Measurements from ENCODE around the gene CHD2.

The CHD2 gene

DNA sequence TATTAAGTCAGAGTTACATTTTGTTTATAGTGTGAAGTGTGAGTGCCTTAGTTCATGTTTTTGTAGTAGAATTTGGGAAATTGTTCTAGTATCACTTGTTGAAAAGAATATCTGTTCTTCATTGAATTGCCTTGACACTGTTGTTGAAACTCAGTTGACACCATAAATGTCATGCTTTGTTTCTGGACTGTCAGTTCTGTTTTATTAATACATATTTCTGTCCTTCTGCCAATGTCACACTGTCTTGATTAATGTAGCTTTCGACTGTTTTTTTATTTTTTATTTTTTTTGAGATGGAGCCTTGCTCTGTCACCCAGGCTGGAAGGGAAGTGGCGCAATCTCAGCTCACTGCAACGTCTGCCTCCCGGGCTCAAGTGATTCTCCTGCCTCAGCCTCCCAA, 59.1 kb downstream of the CHD2 start:
- no peak for DNase-seq

DNA sequence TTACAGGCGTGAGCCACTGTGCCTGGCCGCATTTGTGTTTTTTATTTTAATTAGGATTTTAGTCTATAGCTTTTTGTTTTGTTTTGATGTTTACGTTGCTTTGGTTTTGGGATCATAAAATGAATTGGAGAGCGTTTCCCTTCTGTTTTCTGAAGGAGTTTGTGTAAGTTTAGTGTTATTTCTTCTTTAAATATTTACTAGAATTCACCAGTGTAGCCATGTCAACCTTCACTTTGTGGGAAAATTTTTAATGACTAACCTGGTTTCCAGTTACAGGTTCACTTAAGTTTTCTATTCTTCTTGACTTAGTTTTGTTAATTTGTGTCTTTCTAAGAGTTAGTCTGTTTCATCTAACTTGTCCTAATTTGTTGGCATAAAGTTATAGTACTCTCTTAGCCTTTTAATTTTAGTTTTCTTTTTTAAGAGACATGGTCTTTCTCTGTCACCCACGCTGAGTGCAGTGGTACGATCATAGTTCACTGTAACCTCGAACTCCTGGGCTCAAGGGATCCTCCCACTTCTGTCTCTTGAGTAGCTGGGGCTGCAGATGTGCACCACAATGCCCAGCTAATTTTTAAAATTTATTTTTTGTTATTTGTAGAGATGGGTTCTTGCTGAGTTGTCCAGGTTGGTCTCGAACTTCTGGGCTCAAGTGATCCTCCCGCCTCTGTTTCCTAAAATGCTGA, 61.0 kb downstream of the CHD2 start:
- no peak for DNase-seq

DNA sequence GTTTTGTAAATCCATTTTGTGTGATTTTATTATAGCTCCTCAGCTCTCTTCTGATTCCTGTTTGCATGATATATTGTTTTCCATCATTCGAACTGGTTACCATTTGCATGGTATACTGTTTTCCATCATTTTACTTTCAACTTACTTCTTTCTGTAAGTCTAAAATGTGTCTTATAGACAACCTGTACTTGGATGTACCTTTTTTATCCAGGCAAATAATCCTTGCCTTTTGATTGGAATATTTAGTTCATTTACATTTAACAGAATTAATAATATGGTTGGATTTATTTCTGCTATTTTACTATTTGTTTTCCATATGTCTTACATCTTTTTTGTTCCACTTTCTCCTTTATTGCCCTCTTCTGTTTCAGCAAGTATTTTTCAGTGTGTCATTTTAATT, 62.8 kb downstream of the CHD2 start:
- no peak for DNase-seq

DNA sequence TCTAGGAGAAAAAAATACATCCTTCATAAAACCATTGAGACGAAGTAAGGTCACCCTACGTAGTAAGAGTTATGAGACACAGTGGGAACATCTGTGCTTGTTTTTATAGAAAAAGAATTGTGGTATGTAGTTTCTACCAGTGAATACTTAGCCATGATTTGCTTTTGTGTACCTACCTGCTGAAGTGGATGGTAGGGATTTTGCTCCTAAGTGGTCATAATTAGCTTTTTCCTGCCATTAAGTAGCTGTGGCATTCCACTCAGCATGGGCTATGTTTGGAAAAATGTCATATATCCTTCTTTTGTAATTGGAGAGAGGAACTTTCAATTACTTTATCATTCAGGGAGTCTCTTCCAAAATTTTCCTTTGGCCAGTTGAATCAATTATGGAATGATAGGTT, 63.7 kb downstream of the CHD2 start:
- no peak for DNase-seq

DNA sequence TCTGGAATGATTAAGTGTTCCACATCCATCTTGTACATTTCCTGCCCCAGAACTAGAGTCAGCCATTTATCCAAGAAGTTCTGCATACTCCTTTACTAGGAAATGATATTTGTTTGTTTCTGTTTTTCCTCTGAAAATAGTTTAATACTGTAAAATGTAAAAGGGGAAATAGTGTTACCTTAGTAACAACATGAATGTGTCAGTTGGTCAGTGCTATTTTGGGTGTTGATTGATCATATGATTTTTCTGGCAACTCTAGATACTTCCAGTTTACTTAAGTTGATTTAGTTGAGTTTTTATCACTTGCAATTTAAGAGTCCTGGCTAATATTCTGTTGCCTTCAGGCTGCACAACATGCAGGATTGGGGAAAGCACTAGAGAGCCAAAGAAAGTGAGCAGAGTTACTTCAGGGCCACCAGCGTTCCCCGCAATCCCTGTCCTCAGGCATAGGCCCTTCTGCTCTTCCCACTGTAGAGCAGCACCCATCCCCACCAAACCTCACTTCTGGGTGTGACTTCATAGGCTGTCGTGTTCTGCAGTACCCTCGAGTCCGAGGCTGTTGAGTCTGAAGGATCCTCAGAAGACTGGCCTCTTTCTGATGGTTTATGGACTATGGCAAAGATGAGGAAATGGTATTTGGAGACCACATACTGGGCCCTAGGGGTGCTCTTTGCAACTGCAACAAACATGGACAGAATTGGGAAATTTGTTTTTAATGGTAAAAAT, 69.0 kb downstream of the CHD2 start:
- DNase-seq: no peak

DNA sequence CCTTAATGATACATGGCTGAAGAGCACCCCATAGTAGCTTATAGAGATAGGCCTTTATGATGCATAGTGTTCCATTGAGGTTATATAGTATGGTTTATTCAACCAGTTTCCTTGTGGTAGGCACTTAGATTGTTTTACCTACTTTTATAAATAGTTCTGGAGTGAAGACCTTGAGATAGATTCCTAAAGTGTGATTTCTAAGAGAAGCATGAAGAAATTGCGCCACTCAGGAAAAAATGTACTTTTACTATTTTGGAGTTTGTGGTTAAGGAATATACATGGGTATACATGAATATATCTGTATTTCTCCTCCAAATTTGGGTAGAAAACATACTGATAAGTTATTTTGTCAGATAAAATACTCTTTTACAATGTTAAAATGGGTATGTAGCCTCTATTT, 70.5 kb downstream of the CHD2 start:
- DNase-seq: no peak

DNA sequence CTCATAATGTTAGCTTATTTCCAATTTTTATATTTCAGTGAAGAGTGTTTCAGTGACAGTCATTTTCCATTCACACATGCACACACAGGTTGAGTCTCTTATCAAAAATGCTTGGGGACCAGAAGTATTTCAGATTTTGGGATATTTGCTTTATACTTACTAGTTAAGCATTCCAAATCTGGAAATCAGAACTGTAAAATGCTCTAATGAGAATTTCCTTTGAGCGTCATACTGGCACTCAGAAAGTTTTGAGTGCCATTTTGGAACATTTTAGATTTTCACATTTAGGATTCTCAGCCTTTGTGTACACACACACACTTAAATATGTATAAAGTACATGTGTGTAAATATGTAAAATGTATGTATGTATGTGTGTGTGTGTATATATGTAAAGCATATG, 71.0 kb downstream of the CHD2 start:
- DNase-seq: no peak

DNA sequence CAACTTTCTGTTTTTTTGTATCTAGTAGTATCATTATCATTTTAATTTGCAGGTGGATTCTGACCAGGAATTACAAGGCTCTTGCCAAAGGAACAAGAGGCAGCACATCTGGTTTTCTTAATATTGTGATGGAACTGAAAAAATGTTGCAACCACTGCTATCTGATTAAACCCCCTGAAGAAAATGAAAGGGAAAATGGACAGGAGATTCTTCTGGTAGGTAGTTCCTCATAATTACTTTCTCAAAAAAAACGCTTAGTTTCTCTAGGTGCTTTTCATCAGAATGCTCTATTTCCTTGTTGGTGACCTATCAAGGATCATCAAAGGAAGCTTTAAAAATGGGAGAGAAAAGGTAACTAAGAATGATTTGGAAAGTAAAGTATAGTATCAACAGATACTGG, 71.6 kb downstream of the CHD2 start:
- DNase-seq: no peak

DNA sequence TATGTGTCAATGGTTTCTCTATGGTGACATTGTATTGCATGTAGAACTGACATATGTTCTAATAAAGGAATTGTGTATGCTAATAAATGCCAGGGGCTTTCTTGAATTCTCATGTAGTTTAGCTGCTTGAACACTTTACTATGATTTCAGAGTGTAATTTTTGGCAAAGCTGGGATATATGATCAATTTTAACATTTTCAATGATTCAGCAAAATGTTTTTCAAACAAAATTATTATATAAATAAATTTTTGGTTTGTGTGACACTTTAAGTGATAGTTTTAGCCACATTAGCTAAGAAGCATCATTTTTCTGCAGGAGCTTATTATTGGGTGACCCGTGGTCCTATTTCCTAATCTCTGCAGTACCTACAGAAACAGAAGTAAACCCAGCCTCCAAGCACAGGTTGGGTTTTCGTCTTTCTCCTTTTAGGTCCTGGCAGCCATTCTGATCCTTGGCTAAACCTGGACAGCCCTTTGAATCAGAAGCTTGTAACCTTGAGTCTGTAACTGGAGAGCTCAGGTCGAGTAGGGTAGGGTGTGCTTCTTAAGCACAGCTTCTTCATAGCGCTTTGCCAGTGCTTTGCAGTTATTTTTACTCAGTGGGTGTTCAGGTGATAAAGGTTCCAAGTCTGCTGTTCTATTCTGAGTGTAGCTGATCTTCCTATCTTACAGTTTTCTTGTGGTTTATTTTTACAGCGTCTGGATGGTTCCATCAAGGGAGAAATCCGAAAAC, 74.2 kb downstream of the CHD2 start:
- DNase-seq: no peak

DNA sequence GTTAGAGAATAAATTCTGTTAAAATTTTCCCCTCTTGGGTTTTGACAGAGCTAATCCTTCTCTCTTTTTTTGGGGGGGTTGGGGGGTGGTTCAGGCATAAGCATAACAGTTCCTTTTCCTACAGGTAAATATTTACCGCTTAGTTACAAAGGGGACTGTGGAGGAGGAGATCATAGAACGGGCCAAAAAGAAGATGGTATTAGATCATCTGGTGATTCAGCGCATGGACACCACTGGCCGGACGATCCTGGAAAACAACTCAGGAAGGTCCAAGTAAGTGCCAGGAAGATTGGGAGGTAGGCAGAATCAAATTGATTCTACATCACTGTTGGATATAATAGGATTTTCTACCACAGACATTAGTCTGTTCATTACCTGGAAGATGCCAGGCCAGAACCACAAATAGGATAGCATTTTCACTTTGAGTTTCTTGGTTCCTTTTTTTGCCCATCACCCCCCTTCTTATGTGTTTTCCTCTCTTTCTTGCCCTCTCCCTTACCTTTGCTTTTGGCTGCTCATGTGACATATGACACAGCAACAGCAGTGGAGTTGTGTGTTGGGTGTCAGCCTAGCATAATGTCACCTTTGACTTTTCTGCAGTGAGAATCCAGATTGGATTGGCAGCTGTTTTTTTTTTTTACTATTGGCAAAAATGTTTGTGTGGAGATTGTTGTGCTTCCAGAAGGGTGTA, 79.0 kb downstream of the CHD2 start:
- DNase-seq: no peak

DNA sequence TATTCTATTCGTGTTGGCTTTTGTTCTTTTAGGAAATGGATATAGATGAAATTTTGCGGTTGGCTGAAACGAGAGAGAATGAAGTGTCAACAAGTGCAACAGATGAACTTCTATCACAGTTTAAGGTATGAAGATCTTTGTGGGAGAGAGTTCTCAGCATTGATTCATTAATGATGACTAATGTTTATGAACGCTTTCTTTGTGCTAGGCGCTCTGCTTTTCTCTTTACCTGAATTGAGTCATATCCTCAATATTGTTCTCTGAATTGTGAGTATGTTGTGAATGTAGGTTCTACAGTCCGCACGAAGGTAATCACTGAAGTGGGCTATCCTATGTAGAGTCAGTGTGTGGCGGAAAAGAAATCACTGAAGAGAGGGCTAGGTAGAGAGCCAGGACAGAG, 81.2 kb downstream of the CHD2 start:
- DNase-seq: no peak

DNA sequence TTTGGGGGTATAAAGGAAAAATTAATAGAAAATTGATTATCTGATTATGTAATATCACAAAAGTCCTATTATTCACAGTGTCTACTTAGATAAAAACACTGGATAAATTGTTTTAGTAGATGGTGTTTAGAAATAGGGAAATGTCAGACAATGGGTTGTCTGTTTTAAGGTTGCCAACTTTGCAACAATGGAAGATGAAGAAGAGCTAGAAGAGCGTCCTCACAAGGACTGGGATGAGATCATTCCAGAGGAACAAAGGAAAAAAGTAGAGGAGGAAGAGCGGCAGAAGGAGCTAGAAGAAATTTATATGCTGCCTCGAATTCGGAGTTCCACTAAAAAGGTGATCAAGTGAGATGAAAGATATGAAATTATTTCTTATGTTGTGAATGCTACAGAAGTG, 84.0 kb downstream of the CHD2 start:
- DNase-seq: peak in 3 of 51 donors; percentile 26 to 70 (median 40)

DNA sequence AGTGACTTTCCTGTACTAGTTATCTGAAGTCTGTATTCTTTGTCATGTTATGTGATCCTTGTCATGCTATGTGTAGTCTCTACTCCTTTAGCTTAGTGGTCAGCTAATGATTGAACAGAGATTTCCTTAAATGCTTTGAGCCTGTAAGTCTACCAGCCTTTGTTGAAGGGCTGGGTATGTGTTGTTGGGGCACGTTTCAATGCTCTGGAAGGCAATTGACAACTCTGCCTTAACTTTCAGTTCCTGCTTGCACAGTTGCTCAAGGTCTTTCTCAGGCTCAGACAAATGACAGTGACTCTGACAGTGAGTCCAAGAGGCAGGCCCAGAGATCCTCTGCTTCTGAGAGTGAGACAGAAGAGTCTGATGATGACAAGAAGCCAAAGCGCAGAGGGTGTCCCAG, 89.3 kb downstream of the CHD2 start:
- DNase-seq: no peak

DNA sequence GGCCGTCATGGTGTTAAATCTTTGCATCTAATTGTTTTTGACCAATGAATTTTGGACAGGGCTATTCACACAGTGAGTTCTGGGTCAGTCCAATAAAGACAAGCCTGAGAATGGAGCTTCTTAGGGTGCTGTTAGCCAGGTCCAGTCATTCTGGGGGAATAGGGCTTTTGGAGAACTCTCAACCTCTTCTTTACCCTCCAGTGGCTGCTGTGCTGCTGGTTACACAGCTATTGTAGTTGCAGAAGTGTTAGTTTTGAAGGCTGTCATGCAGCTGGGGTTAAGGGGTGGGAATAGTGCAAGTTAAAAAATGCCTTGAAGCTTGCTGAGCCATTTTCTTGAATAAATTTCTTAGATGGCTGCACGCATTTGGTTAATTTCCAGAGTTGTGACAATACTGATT, 89.9 kb downstream of the CHD2 start:
- no peak for DNase-seq

DNA sequence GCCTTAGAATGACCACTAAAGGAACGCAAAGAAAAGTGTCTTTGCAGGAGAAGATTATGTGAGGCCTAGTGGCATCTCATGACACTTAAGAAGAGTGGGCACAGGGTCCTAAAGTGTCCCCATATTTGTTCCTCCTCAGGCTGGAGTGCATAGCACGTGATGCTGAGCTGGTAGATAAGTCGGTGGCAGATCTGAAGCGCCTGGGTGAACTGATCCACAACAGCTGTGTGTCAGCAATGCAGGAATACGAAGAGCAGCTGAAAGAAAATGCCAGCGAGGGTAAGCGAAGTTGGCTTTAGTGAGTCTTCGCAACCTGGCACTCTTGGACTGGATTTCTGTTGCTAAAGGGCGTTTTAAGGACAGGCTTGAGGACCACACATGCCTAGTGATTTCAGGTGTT, 92.6 kb downstream of the CHD2 start:
- DNase-seq: no peak

DNA sequence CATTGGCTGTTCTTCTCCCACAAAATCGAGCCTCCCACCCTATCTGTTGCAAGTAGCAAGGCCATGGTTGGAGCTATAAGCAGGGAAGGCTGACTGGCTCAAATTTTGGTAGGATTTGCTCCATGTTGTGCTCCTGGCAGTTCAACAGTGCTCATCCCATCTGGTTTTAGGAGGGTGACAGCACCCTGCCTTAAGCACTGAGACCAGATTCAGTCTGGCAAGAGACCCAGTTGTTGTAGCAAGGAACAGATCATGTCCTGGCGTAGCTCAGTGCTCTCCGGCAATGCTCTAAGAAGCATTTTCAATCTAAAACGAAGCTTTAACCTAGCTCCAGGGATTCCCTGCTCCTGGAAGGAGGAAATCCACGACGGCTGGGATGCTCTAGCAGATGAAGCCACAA, 97.7 kb downstream of the CHD2 start:
- no peak for DNase-seq

DNA sequence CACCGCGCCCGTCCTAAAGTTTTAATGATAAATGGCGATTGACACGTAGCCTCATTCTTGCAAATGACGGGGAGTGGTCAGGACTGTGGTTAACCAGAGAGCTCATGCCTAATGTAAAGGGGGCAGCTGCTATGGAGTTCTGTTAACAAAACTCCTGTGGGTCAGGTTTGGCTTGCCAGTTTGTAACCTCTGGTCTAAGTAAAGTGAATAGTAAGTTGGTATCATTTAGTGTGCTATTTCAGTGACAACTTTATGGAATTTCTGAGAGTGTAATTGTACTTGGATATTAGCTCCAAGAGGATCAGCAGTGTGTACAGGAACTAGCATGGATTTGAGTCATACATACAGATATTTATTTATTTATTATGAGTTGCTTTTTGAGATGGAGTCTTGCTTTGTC, 101.0 kb downstream of the CHD2 start:
- no peak for DNase-seq

DNA sequence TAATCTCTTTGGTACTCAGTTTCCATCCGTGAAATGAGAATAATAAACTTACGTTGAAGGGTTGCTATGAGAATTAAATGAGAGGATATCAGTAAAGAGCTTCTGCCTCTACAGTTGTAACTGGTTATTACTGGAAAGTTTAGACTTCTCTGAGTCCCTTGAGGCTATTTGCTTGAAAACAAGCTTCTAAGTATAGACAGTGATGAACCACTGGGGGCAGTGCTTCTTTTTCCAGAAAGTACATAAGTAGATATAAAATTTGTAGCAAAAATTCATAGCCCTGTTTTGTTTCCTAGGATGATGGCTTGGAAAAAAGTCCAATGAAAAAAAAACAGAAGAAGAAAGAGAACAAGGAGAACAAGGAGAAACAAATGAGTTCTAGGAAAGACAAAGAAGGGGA, 101.8 kb downstream of the CHD2 start:
- no peak for DNase-seq

DNA sequence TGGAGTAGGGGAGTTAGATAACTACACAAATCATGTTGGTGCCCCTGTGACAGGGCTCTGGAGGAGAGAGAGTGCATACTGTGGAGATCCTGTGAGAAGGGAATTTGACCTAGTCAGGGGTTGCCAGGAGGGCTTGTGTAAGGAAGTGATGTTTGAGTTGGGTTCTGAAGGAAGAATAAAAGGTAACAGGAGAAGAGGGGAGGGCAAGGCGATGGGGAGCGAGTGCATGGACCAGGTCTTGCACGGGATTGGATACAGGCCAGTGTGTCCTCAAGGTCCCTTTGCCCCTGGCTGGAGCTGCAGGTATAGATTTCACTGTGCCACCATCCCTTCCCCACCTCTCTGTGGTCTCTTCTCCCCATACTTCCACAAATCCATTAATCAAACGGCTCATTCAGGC, 105.0 kb downstream of the CHD2 start:
- DNase-seq: no peak

DNA sequence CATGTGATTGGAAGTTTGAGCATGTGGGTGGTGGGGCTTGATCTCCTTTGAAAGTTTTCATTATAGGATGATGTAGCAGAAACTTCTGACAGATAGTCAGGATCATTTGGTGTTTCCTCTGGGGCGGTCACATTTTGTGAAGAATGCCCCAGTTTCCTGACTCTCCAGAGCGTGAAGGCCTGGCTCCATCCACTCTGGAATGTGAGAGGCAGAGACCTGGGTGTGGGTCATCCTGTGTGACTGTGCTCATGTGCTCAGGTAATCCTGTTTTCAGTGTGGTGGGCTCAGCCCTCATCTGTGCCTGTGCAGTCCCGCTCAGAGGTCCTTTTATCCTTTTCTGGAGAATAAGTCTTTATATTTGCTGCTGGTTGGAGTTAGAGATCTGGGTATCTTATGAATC, 107.9 kb downstream of the CHD2 start:
- DNase-seq: no peak

DNA sequence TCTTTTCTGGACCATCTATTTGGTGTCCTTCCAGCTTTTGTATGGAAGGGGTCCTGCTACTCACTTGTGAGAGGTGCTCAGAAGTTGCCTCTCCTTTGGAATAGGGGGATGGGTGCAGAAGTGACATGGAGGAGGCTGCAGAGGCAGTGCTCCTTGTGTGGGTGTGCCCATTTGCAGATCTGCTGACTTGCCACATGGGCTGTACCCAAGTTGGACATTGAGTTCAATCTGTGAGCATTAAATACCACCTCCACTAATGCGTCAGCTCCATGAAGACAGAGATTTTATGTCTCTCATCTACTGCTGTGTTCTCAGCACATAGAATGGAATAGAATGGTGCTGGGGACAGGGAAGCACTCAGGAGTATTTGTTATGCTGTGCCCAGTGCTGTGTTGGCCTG, 112.7 kb downstream of the CHD2 start:
- no peak for DNase-seq

DNA sequence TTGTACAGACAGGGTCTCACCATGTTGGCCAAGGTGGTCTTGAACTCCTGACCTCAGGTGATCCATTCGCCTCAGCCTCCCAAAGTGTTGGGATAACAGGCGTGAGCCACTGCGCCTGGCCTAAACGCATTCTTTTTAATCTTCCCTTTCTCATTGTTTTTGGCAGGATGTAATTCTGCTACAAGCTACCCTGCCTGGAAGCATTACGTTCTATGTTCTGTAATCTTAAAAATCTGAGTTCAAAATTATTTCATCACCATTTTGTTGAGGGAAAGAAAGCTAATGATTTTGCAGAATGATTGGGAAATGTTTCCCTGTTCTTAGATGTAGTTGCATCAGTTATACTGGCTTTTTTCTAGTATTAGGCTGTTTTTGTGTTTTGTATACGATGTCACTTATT, 117.4 kb downstream of the CHD2 start:
- no peak for DNase-seq
